ENCODE measurements around the gene APCDD1.

GRCh38 chr18:10473132-10473531 lies 18.7 kb downstream of the APCDD1 start:
- no peak for TF ChIP-seq CTCF (IDR thresholded peaks at IDR 0.05; ENCODE audit: low read length)
- TF ChIP-seq EZH2phosphoT487 (IDR thresholded peaks at IDR 0.05; ENCODE audit: low read length) = no peak
- no peak for TF ChIP-seq EZH2 (optimal IDR thresholded peaks at IDR 0.05; ENCODE audit: low read depth, low read length)
